GDM1 (cell line): ENCODE measurements around the gene MOB3C.
"Not testable (repeated sequence)": the region's sequence is repeated elsewhere in the genome, so short reads cannot be mapped to it uniquely, and the experiment has no call there.

ENCODE experiments used
- DNase-seq: peaks from one replicate; lab custom pipeline; 2025; lab: John Stamatoyannopoulos, UW

MOB3C gene

DNA sequence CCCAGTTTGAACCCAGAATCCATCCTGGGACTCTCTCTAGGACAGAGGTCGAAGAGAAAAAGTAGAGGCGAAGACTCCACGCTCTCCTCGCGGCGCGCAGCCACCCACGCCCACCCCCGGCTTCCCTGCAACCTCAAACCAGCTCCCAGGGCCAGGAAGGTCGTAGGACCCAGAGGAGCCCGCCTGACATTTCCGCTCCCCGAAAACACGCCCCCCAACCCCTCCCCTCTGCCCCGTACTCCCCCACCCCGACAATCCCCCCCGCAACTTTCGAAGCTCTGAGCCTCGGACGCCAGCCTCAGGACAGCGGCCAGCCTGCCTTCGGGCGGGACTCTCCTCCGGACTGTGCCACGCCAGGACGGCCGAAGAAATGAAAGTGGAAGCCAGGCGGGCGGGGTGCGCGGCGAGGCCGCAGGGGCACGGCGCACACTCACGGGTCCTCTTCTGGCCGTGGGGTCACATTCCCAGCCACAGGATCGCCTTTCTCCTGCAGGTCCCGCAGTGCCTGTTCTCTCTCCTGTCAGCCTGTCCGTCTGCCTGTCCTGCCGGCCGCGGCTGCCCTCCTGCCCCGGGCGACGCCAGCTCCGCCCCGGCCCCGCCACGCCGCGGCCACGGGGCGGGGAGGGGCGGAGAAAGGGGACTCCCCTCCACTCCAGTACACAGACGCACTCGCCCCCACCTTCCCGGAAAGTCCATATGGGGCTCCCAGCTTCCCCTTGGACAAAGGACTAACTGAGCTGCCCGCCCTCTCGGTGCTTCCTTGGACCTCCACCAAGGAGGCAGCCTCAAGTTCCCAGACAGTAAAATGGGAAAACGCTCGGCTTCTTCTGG lies at the start of gene MOB3C:
TSS of gene MOB3C (minus strand) at position 535 of the 831 bp plus-strand sequence. CDS start 3,490 bp downstream, outside the sequence.
- DNase-seq, result peak; percentile 24

DNA sequence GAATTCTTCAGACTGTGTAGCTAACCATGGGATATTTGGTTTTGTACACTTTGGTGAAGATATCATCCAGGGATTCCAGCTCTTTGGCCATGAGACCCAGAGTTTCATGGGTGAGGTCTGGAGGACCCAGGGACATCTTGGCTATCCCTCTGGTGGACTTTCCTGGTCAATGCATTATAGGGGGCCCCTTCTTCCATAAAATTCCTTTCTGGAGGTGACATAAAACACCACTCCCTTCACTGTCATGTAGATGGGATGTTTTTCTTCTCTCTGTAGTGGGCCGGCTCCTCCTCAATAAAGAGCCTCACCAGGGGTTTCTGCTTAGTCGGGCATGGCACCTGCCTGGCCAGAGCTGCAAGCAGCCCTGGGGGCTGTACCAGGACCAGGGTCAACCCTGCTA lies 49.4 kb upstream of the MOB3C start:
- DNase-seq, result no peak

DNA sequence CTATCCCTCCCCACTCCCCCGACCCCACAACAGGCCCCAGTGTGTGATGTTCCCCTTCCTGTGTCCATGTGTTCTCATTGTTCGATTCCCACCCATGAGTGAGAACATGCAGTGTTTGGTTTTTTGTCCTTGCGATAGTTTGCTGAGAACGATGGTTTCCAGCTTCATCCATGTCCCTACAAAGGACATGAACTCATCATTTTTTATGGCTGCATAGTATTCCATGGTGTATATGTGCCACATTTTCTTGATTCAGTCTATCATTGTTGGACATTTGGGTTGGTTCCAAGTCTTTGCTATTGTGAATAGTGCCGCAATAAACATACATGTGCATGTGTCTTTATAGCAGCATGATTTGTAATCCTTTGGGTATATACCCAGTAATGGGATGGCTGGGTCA lies 46.3 kb upstream of the MOB3C start:
- DNase-seq, result not testable (repeated sequence)

DNA sequence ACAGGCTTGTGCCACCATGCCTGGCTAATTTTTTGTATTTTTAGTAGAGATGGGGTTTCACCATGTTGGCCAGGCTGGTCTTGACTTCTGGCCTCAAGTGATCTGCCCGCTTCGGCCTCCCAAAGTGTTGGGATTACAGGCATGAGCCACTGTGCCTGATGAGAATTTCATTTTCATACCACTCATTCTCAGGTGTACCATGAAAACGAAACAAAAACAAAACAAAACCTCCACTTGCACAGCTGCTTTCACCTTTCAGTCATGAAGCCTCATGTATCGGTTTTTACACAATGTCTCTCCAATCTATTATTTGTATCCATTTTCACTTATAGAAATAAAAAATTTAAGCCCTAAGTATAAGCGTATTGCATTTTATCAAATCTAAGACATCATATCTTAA lies 43.5 kb upstream of the MOB3C start:
- not testable (repeated sequence) for DNase-seq

DNA sequence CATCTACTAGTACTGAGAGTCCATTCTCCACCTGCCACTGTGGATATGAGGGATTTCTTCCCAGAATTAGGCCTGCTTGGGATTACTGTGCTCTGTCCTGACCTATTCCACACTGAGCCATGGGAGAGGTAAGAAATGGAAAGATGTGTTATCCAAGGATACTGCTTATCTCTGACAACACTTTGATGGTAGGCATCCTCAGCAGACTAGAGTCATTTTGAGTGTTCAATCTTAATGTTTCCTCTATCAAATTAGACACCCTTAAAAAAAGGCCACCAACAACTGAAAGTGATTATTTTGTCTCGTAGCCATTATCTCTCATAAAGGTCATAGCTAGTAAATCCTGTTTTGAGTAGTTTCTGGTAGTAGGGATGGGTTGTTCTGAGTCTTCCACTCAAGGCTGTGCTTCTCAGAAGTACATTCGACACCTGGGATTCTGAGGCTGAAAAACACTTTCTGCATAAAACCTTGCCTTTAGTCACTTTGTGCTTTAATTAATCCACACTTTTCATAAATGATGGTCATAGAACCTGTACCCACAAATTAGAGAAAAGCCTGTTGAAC lies 42.8 kb upstream of the MOB3C start:
- no peak for DNase-seq

DNA sequence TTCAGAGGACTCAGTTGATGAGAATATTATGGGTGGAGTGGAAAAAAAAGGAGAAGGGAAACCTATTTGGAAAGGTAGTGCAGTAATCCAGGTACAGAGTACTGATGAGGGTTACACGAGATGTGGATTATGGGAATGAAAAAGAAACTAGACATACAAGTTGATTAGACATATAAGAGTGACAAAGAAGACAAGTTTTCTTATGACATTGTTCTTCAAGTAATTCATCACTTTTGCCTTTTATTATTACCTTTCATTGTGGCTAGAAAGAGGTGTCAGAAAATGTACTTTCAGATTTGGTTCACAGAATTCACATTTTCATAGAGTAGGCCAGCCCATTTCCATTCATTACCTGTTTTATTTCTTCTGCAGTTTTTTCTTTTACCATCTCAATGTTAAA lies 41.2 kb upstream of the MOB3C start:
- no peak for DNase-seq

DNA sequence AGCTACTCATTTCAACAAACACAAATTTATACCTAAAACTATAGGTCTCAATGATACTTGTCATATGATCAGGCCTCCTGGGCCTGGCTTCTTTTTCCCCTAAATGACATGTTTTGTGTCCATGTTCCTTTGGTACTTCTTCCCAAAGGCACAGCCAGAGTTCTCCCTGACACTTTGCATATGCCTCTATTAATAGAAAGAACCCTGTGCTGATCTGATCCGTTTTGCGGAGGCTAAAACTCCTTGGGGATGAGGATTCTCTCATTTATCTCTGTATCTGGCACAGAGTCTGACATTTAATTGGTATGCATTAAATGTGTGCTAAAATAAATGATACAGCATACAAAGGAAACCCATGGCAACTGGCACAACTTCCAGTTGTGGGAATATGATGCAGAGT lies 40.0 kb upstream of the MOB3C start:
- DNase-seq, result no peak

DNA sequence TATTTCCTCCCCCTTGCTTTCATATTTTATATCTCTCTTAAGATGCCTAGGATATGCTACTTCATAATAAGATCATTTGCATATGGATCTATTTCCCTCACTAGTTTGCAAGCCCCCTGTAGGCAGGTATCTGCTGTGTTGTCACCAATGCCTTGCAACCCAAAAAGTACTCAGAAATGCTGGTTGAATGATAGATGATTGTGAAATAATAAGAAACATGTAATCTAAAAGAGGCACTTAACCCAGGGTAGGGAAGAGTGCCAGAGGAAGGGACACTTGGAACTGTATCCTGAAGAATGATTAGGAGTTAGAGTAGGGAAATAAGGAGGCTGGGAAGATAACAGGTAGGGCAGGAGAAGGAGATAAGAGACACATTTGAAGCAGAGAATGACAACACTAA lies 39.2 kb upstream of the MOB3C start:
- no peak for DNase-seq

DNA sequence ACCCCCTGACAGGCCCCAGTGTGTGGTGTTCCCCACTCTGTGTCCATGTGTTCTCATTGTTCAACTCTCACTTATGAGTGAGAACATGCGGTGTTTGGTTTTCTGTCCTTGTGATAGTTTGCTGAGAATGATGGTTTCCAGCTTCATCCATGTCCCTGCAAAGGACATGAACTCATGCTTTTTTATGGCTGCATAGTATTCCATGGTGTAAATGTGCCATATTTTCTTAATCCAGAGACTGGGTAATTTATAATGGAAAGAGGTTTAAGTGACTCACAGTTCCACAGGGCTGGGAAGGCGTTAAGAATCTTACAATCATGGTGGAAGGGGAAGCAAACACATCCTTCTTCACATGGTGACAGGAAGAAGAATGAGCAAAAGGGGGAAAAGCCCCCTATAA lies 38.1 kb upstream of the MOB3C start:
- not testable (repeated sequence) for DNase-seq

DNA sequence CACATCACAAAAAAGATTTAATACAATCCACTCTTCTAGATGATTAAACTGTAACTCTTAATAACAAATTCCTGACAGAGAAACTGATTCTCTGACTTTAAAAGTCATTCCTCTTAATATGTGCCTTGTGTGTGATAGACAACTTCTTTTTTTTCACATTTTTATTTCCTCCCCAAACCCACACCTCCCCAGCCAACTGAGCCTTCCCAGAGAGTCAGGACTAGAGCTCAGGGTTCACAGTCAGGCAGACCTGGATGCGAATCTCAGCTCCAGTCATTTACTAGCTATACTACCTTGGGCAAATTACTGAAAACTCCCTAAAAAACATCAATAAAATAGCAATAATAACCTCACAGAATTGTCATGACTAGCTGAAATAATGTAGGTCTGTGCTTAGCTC lies 37.4 kb upstream of the MOB3C start:
- no peak for DNase-seq

DNA sequence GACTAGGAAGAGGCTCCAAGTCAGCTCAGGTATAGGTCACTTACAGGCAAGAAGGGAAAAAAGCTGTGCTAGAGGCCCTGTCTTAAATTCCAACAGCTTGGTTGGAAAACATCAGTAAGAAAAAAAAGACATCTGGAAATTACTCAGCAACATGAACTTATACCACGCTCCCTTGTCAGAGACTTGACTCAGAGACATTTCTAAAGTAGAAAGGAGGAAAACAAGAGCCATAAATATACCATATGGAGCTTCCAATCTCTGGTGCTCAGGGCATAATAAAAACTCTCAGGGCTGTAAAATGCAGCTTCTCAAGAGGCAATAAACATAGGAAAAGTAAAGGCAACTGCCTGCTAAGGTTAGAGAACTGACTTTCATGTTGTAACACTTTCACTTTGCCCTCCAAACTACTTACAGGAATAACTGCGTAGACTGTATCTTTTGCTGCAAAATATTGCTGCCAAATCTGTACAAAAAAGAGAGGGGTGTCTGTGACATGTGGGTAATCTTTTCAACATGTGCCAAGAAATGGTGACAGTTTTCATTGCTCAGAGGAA lies 36.9 kb upstream of the MOB3C start:
- no peak for DNase-seq

DNA sequence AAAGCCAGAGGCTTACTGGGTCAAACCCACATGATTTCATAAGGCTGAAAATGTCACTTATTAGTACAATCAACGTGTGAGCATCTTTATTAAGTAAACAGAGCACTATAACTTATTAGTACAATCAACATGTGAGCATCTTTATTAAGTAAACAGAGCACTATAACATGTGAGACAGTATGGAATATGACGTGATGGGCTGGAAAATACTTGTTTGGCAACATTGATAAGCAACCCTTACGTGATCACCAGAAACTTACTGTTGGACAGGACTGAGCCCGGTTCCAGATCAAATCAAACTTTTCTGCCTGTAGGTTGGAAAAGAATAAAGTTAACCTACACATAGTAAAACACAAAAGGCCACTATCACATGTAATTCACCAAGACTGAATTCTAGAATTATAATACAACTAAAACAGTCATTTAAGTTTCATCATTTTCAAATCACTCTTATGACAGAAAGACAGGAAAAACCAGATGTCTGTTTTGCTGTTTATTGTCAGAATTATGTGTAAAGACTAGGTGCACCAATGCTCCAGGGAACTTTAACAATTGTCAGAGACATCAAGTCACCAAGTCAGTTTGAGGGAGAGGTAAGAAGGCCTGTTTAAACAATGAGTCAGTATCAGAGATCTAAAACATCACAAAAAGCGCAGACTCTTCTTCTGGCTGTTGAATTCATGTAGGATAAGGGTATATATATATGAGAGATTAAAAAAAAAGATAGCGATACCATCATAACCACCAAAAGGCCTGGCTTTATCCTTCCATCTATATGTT lies 35.9 kb upstream of the MOB3C start:
- no peak for DNase-seq

DNA sequence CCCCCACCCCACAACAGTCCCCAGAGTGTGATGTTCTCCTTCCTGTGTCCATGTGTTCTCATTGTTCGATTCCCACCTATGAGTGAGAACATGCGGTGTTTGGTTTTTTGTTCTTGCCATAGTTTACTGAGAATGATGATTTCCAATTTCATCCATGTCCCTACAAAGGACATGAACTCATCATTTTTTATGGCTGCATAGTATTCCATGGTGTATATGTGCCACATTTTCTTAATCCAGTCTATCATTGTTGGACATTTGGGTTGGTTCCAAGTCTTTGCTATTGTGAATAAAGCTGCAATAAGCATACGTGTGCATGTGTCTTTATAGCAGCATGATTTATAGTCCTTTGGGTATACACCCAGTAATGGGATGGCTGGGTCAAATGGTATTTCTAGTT lies 34.5 kb upstream of the MOB3C start:
- not testable (repeated sequence) for DNase-seq

DNA sequence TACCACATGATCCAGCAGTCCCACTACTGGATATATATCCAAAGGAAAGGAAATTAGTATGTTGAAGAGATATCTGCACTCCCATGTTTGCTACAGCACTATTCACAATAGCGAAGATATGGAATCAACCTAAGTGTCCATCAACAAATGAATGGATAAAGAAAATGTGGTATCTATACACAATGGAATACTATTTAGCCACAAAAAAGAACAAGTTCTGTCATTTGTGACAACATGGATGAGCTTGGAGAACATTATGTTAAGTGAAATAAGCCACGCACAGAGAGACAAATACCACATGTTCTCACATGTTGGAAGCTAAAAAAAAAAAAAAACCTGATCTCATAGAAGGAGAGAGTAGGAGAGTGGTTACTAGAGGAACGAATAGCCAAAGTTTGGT lies 33.9 kb upstream of the MOB3C start:
- no peak for DNase-seq

DNA sequence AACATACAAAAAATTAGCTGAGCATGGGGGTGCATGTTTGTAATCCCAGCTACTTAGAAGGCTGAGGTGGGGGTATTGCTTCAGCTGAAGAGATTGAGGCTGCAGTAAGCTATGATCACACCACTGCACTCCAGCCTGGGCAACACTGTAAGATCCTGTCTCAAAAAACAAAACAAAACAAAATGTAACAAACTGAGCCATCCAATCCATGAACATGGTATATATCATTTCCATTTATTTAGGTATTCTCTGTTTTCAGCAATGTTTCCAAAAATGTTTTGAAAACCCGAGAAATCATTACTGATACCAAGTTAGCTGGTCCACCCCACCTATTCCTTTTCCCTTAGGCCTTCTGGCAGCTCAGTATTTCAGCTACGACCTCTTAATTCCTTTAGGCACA lies 33.2 kb upstream of the MOB3C start:
- DNase-seq, result no peak

DNA sequence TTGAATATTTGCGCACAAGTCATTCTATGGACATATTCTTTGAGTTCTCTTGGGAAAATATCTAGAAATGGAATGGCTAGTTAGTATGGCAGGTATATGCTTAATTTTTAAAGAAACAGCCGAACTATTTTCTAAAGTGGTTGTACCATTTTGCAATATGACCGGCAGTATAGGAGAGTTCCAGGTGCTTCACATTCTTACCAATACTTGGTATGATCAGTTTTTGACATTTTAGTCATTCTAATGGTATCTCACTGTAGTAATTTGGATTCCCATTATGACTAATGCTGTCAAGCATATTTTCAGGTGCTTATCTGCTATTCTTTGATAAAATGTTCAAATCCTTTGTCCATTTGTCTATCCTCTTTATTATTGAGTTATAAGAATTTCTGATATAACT lies 31.0 kb upstream of the MOB3C start:
- no peak for DNase-seq

DNA sequence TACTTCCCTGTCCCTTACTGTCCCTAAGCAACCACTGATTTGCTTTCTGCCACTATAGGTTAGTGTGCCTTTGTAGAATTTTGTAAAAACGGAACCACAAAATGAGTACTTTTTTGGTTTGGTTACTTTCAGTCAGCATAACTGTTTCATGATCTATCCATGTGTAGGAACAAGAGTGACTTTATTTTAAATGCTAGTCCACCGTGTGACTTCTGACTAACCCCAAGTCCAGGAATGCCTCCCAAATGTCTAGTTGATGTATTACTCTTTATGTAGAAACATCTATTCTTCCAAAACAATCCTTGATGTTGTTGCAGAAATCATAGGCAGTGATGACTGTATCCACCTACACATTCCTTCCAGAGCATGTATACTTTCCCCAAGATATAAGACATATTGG lies 30.2 kb upstream of the MOB3C start:
- no peak for DNase-seq

DNA sequence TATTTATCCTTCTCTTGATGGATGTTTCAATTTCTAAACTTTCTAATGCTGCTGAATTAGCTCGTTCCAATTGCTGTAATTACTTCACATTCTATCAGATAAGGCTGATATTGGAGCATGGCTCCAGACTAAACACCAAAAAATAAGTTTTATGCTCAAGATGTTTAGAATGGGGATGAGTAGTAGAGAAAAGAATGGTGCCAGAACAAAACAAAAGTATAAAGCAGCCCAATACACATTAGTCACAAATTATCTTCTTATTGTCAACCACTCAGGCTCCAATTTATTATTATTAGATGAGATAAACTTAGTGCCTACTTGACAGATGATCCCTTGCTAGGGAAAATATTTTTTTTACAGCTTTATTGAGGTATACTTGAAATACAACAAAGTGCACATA lies 29.7 kb upstream of the MOB3C start:
- DNase-seq, result no peak

DNA sequence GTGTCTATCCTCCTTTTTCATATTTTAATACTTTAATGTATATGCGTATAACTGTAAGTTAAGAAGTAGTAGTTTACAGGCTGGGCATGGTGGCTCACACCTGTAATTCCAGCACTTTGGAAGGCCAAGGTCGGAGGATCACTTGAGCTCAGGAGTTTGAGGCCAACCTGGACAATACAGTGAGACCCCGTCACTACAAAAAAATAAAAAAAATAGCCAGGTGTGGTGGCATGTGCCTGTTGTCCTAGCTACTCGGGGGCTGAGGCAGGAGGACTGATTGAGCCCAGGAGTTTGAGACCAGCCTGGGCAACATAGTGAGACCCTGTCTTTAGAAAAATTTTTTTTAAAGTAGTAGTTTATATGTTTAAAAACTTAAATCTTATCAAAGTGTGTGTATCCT lies 29.2 kb upstream of the MOB3C start:
- DNase-seq, result no peak

DNA sequence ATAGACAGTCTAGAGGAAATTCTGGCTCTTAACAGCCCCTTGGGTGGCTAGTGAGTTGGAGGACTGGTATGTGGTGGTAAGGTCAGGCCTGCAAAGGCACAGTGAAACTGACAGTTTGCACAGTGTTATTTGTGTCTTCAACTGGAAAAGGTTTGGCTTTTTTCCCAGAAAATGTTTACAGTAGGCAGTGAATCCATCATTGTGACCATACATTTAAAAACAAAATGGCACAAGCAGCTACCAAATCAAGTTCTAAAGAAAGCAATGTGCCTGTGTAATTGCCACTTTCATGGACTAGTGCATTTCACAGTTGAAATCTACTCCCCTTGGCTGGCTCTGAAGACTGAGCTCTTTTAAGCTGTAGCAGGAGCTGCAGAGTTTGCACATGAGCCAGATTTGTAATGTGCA lies 26.8 kb upstream of the MOB3C start:
- no peak for DNase-seq

DNA sequence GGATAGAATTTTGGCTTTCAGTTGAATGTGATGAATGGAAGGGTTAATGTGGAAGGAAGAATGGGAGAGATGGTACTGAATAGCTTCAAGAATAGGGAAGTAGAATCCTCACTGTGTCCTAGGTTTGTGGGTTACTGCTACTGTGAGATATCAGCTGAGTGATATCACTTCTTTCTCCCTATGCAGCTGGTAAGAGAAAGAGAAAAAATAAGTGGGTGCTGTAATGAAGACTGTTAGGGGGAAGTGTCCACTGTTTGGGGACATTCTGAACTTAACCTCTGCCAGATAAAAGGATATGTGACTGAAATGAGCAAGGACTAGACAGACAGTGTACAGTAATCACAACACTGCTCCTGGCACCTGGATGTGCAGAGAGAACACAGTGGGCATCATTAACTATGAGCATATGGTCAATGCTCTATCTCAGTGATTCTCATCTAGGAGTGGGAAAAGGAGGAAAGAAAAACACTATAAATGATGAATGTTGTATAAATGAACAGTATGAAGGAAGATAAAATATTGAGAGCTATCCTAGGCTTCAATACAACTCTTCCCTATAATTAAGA lies 25.6 kb upstream of the MOB3C start:
- DNase-seq, result no peak

DNA sequence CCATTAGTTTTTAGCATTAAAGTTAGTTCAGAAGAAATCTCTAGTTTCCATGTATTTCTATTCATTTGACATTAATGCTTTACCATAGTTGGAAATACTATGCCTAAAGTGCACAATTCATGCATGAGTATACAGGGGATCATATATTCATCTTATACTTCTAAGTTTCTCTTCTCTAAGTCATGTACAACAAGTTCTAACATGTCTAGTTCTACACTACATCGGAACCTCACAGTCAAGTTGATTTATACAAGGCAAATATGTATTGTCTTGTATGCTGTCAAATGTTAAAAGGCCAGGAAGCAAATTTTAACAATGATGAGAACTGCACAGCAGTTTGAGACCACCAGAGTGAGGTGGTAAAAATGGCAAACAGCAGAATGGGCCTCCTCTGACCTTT lies 22.9 kb upstream of the MOB3C start:
- DNase-seq, result no peak
